Muscle layer of duodenum (tissue), 2 donors: ENCODE results near the gene NEK9.
"Not testable (repeated sequence)": the region's sequence is repeated elsewhere in the genome, so short reads cannot be mapped to it uniquely, and the experiment has no call there.

Experiments used
- H3K27ac ChIP-seq: one replicate; pipeline ENCODE4 v1.7.0; 2013; ENCODE audit warnings: mild to moderate bottlenecking, low read length
- H3K27me3 ChIP-seq: one replicate; pipeline ENCODE4 v1.7.0; 2013; ENCODE audit warnings: low read depth, mild to moderate bottlenecking, control low read depth, low read length
- H3K36me3 ChIP-seq, 2 donors: one replicate each; pipeline ENCODE4 v1.7.0; 2013; ENCODE audit warnings: low read length in 2 of 2, control low read depth in 1 of 2, mild to moderate bottlenecking in 1 of 2; ENCODE audit not compliant: insufficient read depth in 2 of 2, control insufficient read depth in 1 of 2
- H3K4me1 ChIP-seq, 2 donors: one replicate each; pipeline ENCODE4 v1.7.0; 2013; ENCODE audit warnings: low read length in 2 of 2, mild to moderate bottlenecking in 2 of 2, control low read depth in 1 of 2, moderate library complexity in 1 of 2; ENCODE audit not compliant: insufficient read depth in 2 of 2, control insufficient read depth in 1 of 2
- H3K4me3 ChIP-seq, 2 donors: one replicate each; pipeline ENCODE4 v1.7.0; 2013; ENCODE audit warnings: low read length in 2 of 2, low read depth in 1 of 2, mild to moderate bottlenecking in 1 of 2
- H3K9me3 ChIP-seq, 2 donors: one replicate each; pipeline ENCODE4 v1.7.0; 2013; ENCODE audit warnings: low read length in 2 of 2, control low read depth in 1 of 2, mild to moderate bottlenecking in 1 of 2; ENCODE audit not compliant: control insufficient read depth in 1 of 2
- donor health status: healthy.

Gene NEK9

GRCh38 chr14:75083271-75083670 lies 43.6 kb downstream of the NEK9 start:
- peaks cover 0 to 20% of the 10 kb centered on the region in 2 donors for H3K4me1 ChIP-seq
- no peaks in the 10 kb centered on the region for H3K27me3 ChIP-seq
- peaks cover 50 to 57% of the 10 kb centered on the region in 2 donors for H3K36me3 ChIP-seq
- no peaks in the 10 kb centered on the region for H3K9me3 ChIP-seq
- no peak overlapping the region for H3K4me3 ChIP-seq
- no peak overlapping the region for H3K27ac ChIP-seq

DNA sequence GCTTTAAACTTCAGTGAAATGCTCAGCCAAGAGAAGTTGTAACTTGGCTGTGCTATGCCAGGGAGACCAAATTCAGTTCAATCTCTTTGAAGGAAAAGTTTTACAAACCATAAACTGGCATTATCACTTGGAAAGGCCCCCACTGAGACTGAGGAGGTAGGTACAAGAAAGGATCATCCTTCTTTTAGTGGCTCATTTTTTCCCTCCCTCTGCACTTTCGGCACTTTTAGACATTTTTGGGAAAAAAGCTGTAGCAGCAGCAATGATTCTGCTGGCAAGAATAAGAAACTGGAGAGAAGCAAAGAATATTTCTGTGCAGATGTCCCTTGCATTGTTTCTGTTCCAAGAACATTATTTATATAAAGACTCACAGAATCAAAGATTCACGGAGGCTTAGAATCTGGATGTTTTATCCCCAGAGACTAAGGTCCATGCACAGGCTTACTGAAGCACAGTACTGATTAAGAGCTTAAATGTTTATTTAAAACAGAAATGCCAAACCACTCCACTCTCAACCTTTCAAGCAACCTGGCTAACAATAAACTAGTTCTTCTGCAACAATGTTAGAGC lies 45.1 kb downstream of the NEK9 start:
- peaks cover 0 to 30% of the 10 kb centered on the region in 2 donors for H3K4me1 ChIP-seq
- H3K27ac ChIP-seq: peak overlapping the region; percentile 19
- H3K9me3 ChIP-seq: no peaks in the 10 kb centered on the region
- H3K36me3 ChIP-seq: peaks cover 34 to 42% of the 10 kb centered on the region in 2 donors
- H3K4me3 ChIP-seq: no peak overlapping the region
- H3K27me3 ChIP-seq: no peaks in the 10 kb centered on the region

- Histone ChIP-seq H3K27ac (no peak overlapping the region), H3K4me3 (no peak overlapping the region), H3K4me1 (peaks cover 0 to 31% of the 10 kb centered on the region in 2 donors), H3K27me3 (no peaks in the 10 kb centered on the region), H3K9me3 (no peaks in the 10 kb centered on the region), H3K36me3 (peaks cover 21 to 25% of the 10 kb centered on the region in 2 donors)
Observed at GRCh38 chr14:75079521-75079920, 47.3 kb downstream of the NEK9 start.

DNA sequence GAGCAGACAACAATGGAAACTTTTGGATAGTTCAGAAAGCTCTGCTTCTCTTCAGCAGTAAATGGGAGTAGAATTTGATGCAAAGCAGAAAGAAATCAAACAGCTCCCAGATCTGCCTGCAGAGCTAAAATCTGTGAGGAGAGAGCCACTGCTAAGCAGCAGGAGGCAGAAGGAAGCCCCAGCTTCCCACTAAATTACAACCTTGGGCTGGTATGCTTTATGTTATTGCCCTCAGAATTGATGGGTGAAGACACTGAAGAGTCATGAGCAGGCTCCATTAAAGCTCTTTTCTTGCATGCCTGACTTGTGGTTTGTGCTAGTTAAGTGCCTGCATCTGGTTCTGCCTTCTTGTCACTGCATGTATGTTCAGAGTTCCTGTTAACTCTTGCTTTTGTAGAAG lies 49.1 kb downstream of the NEK9 start:
- no peaks in the 10 kb centered on the region for H3K9me3 ChIP-seq
- H3K27ac ChIP-seq: no peak overlapping the region
- no peak overlapping the region for H3K4me3 ChIP-seq
- H3K27me3 ChIP-seq: no peaks in the 10 kb centered on the region
- H3K4me1 ChIP-seq: peaks cover 0 to 34% of the 10 kb centered on the region in 2 donors
- peaks cover 4 to 7% of the 10 kb centered on the region in 2 donors for H3K36me3 ChIP-seq

DNA sequence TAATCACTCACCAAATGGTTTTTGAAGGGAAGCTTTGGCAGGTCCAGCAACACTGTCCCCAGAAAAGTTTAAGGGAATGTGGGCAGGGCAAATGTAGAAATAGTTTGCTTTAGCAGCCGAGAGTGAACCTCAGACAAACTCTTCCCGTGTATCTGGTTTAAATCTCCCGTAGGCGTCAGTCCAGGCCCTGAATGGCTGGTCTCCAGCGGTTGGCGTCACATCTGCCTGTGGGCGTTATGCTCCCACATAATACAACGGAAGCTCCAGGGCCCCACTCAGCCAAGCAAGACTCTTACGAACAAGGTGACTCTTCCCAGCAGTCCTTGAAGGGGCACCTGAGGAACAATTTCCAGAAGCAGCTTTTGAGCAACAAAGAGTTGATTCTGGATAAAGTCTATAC lies 56.5 kb downstream of the NEK9 start:
- peaks cover 8 to 20% of the 10 kb centered on the region in 2 donors for H3K4me1 ChIP-seq
- no peaks in the 10 kb centered on the region for H3K36me3 ChIP-seq
- no peaks in the 10 kb centered on the region for H3K27me3 ChIP-seq
- H3K4me3 ChIP-seq: peak overlapping the region; percentile 57 to 85
- peak overlapping the region; percentile 89 for H3K27ac ChIP-seq
- H3K9me3 ChIP-seq: no peaks in the 10 kb centered on the region

DNA sequence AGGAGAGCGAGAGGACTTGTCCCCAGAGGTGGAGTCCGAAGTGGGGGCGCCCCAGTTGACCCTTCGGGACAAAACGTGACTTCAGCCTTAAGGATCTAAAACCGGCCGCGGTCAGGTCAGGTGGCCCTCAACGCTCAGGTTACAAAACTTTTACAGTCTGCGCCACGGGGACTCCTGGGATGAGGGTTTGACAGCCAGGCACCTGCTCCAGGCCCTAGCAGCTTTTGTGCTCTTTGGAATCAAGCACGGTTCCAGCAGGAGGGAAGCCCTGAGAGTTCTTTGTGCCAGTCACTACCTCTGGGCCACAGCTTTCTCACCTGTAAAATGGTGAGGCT lies 57.1 kb downstream of the NEK9 start:
- H3K27me3 ChIP-seq: no peaks in the 10 kb centered on the region
- H3K4me3 ChIP-seq: peak overlapping the region; percentile 57 to 85
- H3K27ac ChIP-seq: peak overlapping the region; percentile 89
- H3K36me3 ChIP-seq: no peaks in the 10 kb centered on the region
- peaks cover 8 to 20% of the 10 kb centered on the region in 2 donors for H3K4me1 ChIP-seq
- H3K9me3 ChIP-seq: no peaks in the 10 kb centered on the region

- no peaks in the 10 kb centered on the region for H3K36me3 ChIP-seq
- no peaks in the 10 kb centered on the region for H3K27me3 ChIP-seq
- H3K9me3 ChIP-seq: no peaks in the 10 kb centered on the region
- H3K4me3 ChIP-seq: peak within 1 kb of the TSS; percentile 57 to 85
- peaks cover 8 to 20% of the 10 kb centered on the region in 2 donors for H3K4me1 ChIP-seq
- peak within 1 kb of the TSS; percentile 89 for H3K27ac ChIP-seq
Observed at GRCh38 chr14:75069121-75069810, 57.6 kb downstream of the NEK9 start, which contains the start of gene ZC2HC1C. ZC2HC1C (plus strand) TSS chr14:75069641; CDS start chr14:75070574, 933 bp downstream.

DNA sequence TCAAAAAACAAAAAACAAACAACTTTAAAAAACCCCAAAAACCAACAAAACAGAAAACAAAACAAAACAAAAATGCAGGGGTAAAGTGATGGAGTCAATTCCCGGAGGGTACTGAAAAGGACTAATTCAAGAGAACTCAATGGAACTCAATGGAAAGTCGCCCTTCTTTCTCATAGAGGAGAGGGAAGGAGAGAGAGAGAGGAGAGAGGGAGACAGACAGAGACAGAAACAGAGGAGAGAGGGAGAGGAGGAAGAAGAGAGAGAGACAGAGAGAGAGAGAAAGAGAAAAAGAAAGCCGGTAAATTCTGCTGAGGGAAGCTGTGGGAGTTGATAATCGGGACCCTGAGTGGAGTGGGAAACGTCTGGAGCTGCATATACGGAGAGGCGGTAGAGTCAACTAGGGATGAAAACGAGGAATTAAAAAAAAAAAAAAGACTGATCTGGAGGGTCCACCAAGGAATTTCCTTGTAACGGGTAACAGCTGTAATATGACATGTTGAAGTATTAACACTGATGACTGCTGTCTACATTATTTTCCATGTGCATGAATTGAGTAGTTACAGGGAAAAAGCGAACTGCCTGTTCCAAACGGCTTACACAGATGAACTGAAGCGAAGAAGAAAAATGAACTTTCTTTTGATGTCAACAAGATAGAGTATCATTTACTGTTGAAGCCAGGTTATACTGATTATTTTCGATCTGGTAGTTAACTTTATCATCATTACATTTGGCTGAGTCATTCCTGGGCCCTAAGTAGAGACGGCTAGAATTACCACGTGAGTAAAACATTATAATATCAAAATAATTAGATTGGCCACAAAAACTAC lies 58.3 kb downstream of the NEK9 start:
- Histone ChIP-seq H3K4me1 (peaks cover 8 to 20% of the 10 kb centered on the region in 2 donors), H3K9me3 (no peaks in the 10 kb centered on the region), H3K4me3 (peak overlapping the region; percentile 57 to 85), H3K36me3 (no peaks in the 10 kb centered on the region), H3K27me3 (no peaks in the 10 kb centered on the region), H3K27ac (peak overlapping the region; percentile 89)

DNA sequence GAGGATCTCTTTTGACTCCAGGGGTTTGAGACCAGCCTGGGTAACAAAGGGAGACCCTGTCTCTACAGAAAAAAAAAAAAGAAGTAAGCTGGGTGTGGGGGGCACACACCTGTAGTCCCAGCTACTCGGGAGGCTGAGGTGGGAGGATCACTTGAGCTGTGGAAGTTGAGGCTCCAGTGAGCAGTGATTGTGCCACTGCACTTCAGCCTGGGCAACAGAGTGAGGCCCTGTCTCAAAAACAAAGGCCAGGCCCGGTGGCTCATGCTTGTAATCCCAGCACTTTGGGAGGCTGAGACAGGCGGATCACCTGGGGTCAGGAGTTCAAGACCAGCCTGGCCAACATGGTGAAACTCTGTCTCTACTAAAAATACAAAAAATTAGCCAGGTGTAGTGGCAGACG lies 59.1 kb downstream of the NEK9 start:
- H3K4me1 ChIP-seq: peaks cover 8 to 24% of the 10 kb centered on the region in 2 donors
- not testable (repeated sequence) for H3K27me3 ChIP-seq, H3K36me3 ChIP-seq, H3K27ac ChIP-seq, H3K9me3 ChIP-seq
- H3K4me3 ChIP-seq: peak overlapping the region in 1 of 2 donors; percentile 57

DNA sequence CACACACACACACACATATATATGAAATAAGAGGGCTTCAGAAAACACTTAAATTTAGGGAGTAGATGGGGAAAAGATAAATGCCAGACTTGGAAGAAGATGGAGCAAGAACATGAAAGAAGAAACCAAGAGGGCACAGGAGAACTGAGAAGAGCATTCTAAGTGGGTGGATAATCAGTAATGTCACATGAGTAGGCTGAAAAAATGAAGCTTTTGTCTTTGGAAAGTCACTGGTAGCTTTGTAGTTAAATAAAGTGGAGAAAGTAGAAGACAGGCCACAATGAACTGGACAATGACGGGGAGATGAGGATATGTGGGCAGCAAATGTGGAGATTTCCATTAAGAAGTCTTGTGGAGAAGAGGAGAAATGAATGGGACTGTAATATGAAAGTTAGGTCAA lies 59.6 kb downstream of the NEK9 start:
- H3K4me3 ChIP-seq: no peak overlapping the region
- H3K4me1 ChIP-seq: peaks cover 8 to 26% of the 10 kb centered on the region in 2 donors
- no peaks in the 10 kb centered on the region for H3K9me3 ChIP-seq
- H3K27ac ChIP-seq: no peak overlapping the region
- H3K27me3 ChIP-seq: no peaks in the 10 kb centered on the region
- H3K36me3 ChIP-seq: no peaks in the 10 kb centered on the region

GRCh38 chr14:75066691-75067090 lies 60.2 kb downstream of the NEK9 start:
- H3K27me3 ChIP-seq: no peaks in the 10 kb centered on the region
- H3K4me1 ChIP-seq: peaks cover 8 to 26% of the 10 kb centered on the region in 2 donors
- no peaks in the 10 kb centered on the region for H3K36me3 ChIP-seq

More at GRCh38 chr14:75066691-75067090, 60.2 kb downstream of the NEK9 start:
- Histone ChIP-seq H3K27ac (no peak overlapping the region), H3K4me3 (no peak overlapping the region), H3K9me3 (no peaks in the 10 kb centered on the region)
